ENCODE results near the gene LDLRAP1.

LDLRAP1 gene

DNA sequence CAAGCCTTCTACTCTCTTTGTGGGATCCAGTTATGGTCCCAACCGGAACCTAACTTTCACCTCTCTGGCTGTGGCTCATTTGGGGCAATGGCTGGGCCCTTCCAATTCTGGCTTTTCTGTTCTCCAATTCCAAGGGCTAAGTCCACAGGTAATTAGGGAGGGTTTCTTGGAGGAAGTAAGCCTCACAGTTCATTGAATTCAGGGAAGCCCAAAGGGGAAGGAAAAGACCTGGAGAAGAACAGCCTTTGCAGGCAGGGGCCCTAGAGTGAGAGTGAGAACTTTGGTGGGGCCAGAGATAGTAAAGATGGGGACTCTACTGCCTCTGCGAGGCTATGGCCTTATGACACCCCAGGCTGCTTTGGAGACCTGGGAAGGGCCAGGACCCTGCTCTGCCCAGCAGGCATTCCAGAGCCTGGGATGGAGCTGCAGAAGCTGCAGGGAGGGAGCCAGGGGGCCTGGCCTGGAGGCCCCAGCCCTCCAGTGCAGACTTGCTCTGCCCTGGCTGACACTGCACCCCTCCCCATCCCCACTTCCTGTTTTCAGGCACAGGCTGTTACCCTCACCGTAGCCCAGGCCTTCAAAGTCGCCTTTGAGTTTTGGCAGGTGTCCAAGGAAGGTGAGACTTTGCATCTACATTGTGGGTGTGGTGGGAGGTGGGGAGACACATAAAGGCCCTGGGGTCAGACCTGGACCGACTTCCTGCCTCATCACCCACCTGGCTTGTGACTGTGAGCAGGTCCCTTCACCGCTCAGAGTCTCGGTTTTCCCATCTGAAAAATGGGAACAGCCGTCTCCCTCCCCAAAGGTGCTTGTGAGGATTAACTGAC lies 18.9 kb downstream of the LDLRAP1 start:
- peak; percentile 42 to 47 for DNase-seq (ENCODE audit: low read depth in 2 of 2)

DNA sequence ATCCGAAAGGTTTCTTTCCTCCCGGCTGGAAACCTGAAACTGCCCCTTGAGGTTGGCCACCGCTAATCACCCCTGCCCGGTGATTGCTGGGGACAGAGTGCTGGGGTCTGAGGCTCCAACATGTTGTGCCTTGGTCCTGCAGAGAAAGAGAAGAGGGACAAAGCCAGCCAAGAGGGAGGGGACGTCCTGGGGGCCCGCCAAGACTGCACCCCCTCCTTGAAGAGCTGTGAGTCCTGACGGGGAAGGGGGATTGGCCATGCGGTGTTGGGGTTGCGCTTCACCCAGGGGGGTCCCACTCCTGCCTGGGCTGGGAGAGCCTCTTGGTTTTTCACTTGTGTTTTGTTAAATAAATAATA lies 19.5 kb downstream of the LDLRAP1 start:
- no peak for DNase-seq (ENCODE audit: low read depth in 2 of 2)

DNA sequence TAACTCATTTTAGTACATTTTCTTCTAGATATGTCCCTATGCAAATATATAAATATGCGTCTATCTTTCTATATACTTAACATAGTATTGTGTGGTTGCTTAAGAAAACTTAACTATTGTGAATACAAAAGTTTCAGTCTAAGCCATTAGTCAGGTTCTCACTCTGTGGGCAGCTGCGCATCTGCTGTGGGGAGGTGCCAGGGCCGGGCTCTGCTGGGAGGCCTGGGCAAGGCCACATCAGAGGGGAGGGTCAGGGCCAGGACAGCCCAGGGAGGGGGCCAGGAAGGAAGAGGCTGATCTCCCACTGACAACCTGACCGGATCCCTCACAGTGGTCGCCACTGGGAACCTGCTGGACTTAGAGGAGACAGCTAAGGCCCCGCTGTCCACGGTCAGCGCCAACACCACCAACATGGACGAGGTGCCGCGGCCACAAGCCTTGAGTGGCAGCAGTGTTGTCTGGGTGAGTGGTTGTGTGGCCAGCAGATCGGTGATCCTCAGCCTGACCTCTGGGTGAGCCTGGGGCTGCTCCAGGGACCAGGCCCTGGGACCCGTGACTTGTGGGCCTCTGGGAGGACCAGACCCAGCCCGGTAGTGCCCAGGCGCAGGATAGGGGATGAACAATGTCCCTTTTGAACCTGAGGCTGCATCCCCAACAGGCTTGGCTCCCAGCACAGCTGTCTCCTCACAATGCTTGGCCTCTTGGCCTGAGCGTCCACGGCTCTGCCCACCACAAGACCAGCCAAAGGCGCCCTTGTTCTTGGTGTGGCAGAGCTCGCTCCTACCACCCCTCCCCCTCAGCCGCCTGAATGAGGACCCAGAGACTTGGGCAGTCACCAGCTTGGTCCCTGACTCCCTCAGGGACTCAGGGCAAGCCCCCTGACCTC lies 20.2 kb downstream of the LDLRAP1 start:
- no peak for DNase-seq (ENCODE audit: low read depth in 2 of 2)

DNA sequence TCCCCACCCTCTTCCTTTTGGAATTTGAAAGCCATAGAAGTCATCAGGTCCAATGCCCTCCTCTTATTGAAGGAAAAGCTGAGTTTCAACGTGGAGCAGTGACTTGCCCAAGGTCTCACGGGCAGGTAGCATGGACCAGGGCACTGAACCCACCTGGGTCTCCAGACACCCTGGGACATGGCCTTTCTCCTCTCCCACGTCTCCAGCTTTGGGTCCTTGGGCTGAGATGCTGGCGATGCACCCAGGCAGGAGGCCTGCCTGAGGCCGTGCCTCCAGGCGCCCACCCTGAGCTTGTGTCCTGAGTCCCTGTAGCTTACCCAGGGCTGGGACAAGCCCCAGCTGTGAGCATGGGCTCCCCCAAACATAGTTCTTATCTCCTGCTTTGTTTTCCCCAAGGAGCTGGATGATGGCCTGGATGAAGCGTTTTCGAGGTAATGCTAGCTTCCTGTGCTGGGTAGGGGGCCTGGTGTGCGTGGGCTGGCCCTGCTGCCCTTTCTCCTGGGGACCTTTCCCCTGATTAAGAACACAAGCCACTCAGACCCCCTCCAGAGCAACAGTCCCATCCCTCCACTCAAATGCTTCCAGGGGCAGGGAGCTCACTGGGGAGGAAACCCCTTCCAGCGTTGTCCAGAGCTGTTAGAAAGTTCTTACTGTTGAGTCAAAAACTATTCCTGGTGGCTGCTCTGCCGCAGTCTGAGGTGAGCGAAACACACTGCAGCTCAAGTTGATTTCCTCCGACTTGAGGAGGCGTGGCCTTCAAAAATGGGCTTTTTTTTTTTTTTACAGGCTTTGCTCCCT lies 21.6 kb downstream of the LDLRAP1 start:
- DNase-seq (ENCODE audit: low read depth in 2 of 2): no peak

DNA sequence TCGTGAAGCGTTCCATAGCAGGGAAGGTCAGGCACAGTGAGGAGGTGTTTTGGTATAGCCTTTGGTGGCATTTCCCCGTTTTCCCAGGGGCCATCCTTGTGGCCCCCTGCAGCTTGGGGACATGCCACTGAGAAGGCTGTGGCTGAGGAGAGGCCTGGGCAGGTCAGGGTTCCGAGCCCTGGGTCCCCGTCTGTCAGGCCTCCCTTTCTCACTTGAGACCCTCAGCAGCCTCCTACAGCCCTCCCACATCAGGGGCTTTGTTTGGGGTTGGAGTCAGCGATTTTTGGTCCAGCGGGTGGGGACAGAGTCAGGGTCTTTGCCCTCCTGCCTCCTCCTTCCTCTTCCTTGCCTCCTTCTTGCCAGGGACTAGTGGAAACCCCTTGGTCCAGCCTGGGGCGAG lies 22.2 kb downstream of the LDLRAP1 start:
- DNase-seq (ENCODE audit: low read depth in 2 of 2): no peak

DNA sequence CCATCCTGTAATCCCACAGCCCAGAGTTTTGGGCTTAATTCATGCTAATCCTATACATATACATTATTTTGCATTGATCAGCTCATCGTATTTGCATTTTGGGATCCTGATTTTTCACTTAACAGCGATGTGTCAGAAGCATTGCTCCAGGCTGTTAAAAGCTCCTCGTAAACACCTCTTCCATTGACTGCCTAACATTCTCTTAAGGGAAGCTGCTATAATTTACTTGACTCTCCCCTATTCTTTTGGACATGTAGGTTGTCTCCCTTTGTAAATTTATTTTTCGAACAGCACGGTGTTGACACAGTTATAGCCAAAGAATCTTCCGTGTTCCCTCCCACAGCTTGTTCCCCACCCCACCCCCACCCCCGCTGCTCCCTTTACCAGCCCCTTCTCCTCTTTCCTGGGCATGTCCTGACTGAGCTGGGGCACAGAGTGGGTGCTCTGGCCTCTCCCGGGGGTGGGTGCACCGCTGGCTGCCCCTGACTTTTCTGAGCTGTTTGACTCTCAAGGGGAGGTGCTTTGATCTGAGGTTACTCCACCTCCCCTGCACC lies 22.8 kb downstream of the LDLRAP1 start:
- DNase-seq (ENCODE audit: low read depth in 2 of 2): no peak

DNA sequence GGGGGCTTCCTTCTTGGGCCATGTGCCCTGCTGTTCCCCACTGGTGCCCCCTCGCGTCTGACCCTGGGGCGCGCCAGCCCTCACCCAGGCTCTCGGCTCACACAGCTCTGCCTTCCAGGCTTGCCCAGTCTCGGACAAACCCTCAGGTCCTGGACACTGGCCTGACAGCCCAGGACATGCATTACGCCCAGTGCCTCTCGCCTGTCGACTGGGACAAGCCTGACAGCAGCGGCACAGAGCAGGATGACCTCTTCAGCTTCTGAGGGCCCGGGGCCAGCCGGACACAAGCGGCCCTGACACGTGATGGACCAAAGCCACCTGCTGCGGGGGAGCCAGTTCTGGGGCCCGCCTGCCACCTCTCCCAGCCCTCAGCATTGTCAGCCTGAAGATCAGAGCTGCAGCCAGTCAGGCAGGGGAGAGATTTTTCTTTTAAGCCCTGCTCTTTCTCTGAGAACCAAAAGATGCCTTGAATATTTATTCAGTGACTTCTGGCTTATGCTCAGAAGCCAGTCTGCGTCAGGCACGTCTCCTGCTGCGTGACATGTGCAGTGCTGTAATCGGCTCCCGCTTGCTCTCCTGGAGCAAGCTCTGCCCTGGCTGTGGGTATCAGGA lies 23.4 kb downstream of the LDLRAP1 start:
- peak in 1 of 2 donors; percentile 42 for DNase-seq (ENCODE audit: low read depth in 2 of 2)

DNA sequence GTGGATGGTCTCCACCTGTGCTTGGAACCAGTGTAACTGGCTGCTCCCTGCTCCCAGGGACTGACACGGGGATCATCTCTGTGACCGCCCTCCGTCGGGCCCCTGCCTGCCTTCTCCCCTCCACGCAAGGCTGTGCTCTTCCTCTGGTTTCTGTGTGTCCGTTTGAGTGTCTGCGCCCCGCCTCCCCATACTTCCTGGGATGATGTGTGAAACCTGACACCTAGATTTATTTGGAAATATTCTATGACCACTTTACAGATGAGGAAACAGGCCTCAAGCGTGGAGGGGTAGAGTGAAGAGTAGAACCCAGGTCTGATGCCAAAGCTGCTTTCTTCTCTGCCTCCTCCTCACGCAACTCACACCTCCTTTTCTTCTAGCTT lies 24.3 kb downstream of the LDLRAP1 start:
- no peak for DNase-seq (ENCODE audit: low read depth in 2 of 2)

DNA sequence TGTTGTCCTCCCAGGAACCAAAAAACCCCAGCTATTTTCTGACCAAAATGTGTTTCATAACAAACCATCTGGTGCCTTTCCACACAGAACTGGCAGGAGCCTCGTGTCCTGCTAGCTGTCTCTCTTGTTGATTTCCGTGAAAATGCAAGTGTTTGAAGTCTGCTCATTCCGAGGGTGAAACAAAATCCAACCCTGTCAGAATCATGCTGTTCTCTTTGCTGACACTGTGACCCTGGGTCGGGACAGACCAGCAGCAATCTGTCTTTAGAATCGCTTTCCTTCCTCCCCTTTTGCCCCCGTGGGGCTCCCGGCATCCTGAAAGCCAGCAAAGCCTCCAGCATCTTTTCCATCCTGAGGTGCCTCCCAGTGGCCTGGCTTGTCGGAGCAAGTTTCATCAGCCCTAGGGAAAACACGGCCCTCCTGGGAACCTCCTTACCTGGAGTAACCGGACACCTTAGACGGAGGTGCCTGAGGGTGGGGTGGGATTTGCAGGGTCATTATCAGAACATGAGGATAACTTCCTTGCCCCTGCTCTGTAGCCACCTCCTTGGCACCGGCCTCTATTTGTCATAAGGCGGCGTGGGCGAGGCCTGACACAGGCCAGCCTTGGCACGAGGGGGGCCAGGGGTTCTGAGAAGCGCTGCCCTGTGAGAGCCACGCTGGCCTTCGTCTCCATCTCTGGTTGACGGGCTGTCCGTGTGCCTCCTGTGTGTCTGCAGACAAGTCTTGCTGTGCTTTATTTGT lies 24.9 kb downstream of the LDLRAP1 start:
- no peak for DNase-seq (ENCODE audit: low read depth in 2 of 2)

DNA sequence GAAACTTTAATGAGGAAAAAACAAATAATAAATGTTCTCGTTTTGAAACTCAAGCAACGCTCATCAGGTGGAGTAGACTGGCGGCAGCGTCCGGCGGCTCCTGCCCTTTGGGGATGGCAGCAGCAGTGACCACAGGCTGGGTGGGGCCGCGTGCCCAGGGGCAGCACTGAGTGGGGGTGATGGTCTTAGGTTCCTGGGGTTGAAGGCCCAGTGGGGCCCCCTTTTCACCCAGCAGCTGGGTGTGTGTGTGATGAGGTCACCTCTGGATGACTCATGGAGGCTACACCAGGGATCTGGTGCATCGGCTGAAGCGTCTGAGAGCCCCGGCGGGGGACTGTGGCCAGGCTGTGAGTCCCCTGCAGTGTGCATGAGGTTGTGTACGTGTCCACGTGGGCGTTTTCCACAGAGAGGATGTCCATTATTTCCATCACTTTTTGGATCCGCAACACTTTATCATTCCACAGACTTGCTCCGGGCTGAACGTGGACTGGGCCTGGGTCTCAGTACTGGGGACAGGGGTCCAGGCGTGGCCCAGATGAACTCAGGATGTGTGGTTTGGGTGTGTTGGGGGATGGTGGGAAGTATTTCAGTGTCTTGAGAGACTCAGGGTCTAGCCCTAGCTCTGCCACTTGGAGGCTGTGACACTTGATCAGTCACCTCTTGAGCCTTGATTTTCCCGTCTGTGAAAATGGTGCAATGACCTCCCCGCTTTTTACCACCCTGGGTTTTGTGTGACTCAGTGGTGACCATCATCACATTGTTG lies 25.6 kb downstream of the LDLRAP1 start:
- DNase-seq (ENCODE audit: low read depth in 2 of 2): no peak

DNA sequence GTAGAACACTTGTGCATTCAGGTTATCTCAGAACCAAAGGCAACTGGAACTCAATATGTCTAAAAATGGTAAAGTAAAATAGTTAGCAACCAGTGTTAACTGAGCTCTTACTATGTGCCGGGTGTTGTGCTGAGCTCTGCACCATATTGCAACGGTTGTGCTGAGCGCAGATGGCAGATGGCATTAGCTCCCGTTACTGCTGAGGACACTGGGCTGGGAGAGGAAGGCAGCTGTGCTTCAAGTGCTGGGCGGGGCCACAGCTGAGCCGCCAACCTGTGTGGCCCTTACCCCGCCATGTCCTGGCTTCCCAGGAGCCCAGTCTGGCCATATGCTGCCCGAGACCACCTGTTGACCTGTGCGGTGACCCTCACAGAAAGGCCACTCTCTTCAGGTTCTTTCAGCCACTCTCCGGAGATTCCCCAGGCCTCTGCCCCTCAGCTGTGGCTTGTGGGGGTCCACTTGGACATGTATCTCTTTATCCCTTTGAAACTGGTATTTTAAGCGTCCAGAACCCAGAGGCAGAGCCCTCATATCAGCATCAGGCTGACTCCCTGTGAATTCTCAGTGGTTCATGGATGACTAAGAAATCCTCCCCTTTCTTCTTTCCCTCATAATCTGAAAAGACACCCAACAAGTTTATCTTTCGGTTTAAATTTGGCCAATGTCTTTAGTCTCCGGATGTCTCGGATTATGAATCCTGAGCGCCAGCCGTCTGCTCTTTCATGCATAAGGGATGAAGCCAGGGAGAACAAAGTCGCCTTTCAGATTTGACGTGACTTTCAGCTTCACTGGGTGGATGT lies 26.4 kb downstream of the LDLRAP1 start:
- no peak for DNase-seq (ENCODE audit: low read depth in 2 of 2)

DNA sequence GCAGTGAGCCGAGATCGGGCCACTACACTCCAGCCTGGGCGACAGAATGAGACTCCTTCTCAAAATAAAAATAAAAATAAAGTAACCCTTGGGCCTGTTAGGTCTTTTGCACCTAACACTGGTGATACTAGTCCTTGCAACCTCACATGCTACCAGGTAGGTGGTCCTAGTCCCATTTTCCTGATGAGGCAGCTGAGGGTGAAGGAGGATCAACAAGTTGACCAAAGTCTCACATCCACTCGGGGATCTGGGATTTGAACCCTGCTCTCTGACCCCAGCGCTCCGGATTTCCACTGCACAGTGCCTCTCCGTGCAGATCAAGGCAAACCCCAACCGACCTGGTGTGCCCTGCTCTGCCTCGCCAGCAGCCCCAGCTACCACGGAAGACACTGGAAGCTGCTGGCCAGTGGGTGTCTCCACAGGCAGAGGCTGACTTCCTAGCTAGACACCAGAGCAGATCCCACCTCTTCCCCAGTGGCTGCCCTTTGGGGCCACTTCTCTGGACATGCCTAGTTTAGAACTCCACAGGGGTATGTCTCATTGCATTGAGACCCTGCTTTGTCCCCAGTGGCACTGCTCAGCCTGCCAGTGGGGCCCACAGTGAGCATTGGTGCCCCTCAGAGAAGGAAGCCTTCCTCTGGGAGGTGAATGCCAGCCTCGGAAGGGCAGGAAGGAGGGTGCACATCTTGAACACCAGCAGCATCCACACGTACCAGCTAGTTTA lies 27.6 kb downstream of the LDLRAP1 start:
- DNase-seq (ENCODE audit: low read depth in 2 of 2): no peak

DNA sequence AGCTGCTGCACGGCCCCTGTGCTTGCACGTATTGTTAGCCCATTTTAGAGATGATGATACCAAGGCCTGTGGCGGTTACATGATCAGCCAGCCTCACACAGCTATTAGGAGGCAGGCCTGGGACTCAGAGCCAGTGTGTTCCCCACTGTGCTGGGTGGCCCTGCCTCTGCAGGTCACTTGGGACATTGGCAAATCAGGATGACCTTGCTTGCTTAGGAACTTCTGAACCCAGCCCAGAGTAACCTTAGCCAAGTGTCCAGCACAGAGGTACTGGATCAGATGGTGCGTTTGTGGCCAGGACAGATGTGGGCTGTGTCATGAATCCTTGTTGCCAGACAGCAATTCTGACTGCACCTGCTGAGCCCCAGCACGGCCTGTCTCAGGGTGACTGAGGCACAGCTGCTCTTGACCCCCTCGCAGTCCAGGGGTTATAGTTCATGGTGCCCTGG lies 28.1 kb downstream of the LDLRAP1 start:
- DNase-seq (ENCODE audit: low read depth in 2 of 2): no peak

DNA sequence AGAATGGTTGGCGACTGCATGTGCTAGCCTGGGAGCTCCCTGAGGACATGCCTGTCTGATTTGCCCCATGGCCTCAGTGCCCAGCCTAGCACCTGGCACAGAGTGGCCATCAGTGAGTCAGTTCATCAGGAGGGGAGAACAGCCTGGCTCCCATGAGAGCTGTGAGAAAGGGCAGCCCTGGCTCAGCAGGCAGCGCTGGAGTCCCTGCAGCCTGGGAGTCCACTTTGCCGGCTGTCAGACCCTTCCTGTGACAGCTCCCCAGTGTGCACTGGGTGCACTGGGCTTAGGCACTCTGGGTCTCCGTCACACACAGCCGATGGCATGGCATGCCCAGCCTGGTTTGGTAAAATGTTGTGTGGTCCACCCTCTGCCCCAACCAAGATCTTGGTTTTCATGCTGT lies 28.7 kb downstream of the LDLRAP1 start:
- no peak for DNase-seq (ENCODE audit: low read depth in 2 of 2)

DNA sequence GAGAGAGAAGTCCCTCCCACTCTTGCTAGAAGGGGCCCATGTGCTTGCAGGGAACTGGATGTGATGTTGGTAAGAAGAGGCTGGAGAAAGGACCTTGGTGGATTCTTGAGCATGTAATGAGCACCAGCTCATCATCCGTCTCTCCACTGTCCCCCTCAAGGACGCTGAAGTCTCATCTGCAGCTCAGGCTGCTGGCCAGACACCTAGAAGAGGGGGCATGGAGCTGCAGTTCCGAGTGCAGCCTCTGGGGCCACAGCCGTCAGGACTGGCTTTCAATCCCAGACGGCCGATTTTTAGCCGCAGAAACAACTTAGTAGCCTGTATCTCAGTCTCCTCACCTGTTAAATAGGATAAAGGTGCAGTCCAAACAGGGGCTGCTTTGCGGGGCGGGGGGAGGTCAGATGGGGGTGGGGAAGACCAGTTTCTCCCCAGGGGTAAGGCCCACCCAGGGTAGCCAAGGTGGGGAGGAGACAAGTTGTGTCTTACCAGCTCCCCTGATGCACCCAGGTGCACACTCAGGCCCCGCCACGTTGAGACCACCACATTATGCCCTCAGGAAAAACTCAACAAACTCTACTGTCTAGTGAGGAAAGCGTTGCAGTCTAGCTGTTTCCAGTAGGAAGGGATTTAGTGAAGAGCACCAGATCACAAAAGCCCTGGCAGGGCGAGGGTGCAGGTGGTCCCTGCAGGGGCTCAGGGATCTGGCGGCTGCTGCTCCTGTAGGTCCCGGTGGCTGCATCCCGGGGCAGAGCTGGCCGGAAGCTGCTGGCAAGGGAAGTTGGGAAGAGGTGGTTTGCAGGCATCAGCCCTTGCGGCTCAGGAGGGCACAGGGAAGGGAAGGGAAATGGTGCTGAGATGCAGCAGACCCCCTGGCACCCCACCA lies 29.5 kb downstream of the LDLRAP1 start:
- DNase-seq (ENCODE audit: low read depth in 2 of 2): peak; percentile 26 to 39

DNA sequence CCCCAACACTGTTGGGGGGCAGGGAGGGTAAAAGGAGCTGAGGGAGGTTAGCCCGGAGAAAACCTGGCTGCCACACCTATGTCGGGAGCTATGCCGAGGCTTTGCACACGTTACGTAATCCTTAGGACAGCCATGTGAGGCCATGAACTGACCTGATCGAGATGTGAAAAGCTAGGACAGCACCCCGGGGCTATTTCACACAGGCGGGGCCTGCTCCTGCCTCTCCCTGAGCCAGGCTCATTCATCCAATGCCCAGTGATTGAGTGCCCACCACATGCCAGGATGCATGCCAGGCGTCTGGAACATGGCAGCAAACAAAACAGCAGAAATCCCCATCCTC lies 30.2 kb downstream of the LDLRAP1 start:
- DNase-seq (ENCODE audit: low read depth in 2 of 2): no peak

DNA sequence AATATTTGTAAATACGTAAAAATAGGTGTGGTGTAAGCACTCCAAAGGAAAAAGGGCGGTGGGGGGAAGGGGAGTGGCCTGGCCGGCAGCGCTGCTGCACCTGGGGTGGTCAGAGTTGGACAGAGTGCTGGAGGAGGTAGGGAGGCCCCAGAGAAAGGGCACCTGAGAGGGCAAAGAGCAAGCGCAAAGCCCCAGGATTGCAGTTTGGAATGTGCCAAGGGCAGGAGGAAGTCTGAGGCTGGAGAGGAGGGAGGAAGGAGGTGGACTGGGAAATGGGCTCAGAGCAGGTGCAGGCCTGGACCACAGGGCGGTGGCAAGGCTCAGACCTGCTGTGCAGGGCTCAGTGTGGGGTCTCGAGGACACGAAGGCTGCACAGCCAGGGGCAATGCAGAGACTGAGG lies 30.6 kb downstream of the LDLRAP1 start:
- no peak for DNase-seq (ENCODE audit: low read depth in 2 of 2)

DNA sequence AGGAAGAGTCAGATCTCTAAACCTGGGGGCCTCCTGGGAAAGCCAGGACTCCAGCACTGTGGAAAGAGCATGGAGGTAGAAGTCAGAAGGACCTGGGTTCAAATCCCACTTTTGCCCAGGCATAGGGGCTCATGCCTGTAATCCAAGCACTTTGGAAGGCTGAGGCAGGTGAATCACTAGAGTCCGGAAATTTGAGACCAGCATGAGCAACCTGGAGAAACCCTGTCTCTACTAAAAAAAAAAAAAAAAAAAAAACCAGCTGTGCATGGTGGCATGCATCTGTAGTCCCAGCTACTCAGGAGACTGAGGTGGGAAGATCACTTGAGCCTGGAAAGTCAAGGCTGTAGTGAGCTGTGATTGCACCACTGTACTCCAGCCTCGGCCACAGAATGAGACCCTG lies 31.8 kb downstream of the LDLRAP1 start:
- no peak for DNase-seq (ENCODE audit: low read depth in 2 of 2)

All from stimulated activated CD4-positive, alpha-beta T cell treated with anti-CD3 and anti-CD28 coated beads, Interleukin-15, amount 100 ng/mL, for 48 hours (primary cell).